Measurements from ENCODE around the gene ITGA2. TPM values are rescaled to one million over a fixed set of nuclear protein-coding genes. Genes with fewer than 3 reads are reported as not detected.

Gene ITGA2
- total and polyA plus RNA-seq, 9 of the 15 experiments (the other 6 are each of a cell fraction or from before 2014, with no cell fraction given): 0.01 to 0.09 (median 0.03) TPM; not detected in 5

DNA sequence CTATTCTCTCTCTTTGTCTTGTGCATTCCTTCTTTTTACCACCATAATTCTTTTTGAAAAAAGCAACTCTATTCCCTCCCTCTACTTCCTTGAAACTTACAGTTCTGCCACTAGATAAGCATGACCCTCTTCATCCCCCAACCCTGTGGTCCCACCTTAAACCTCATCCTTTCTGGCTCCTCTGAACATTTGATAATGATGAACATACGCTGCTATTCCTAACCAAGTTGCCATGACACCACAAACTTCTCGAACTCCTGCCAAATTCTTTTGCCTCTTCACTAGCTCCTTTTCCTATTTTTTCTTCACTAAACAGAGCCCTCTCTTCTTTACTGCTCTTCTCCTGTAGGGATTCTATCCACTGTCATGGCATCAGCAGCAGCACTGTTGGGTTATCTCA lies 63.3 kb downstream of the ITGA2 start:
- H3K9me1 ChIP-seq (ENCODE audit: control insufficient read depth, insufficient read depth, low read length): no peaks in the 10 kb centered on the region
- no peak overlapping the region for H3K4me3 ChIP-seq
- in situ Hi-C loops (cut with MboI): no loop called here
- no peaks in the 10 kb centered on the region for H4K20me1 ChIP-seq (replicated peaks; ENCODE audit: control insufficient read depth, insufficient read depth, low read length)
- no peak overlapping the region for H2AFZ ChIP-seq (ENCODE audit: low read depth, low read length)
- WGBS (ENCODE audit: insufficient coverage, low coverage, missing lambda C conversion rate): 0% methylated on average over 2 of the region's 2 CpGs
- no peaks in the 10 kb centered on the region for H3K36me3 ChIP-seq (ENCODE audit: control insufficient read depth, insufficient read depth, low read length)
- DNase-seq (ENCODE audit: extremely low read depth in 1 of 4, low spot score in 3 of 4) (no peak), FAIRE-seq (no peak), ATAC-seq (no peak)
- no peak overlapping the region for H3K27ac ChIP-seq (ENCODE audit: extremely low read depth, low read depth, low read length)
- no peaks in the 10 kb centered on the region for H3K79me2 ChIP-seq (ENCODE audit: control insufficient read depth, insufficient read depth, low read length)
- no peak overlapping the region for H3K4me2 ChIP-seq (ENCODE audit: insufficient read depth, low read length)
- CTCF ChIA-PET (ENCODE audit: low intra/inter-chr PET ratio): no interaction called here
- no peaks in the 10 kb centered on the region for H3K4me1 ChIP-seq (replicated peaks in 1 of 2; ENCODE audit: control insufficient read depth in 2 of 2, insufficient read depth in 2 of 2, low read length in 2 of 2)
- H3K9ac ChIP-seq (ENCODE audit: insufficient read depth in 1 of 2, low read depth in 2 of 2, low read length in 2 of 2): no peak overlapping the region
- POLR2A ChIA-PET: interaction anchor here (1.5 kb wide), 1 partner anchor 19 kb away, joined by 6 read pairs; no protein-coding TSS in a partner anchor
- intact Hi-C loops (cut with micrococcal nuclease): no loop called here
- H3K27me3 ChIP-seq (ENCODE audit: control insufficient read depth in 2 of 2, insufficient read depth in 2 of 2, low read length in 2 of 2): no peaks in the 10 kb centered on the region; a peak in 1 of 5 replicates
- no peaks in the 10 kb centered on the region for H3K9me3 ChIP-seq (replicated peaks; ENCODE audit: control insufficient read depth, insufficient read depth, low read depth, low read length)
- BruUV-seq (replicated peaks): no TSS peak
- no peak for TF ChIP-seq SUPT5H (IDR thresholded peaks at IDR 0.05)
- no peak for TF ChIP-seq HIVEP1 (CRISPR knock-in tag; IDR thresholded peaks at IDR 0.05)

- DNase-seq (ENCODE audit: extremely low read depth in 1 of 4, low spot score in 3 of 4) (no peak), ATAC-seq (no peak), FAIRE-seq (no peak)
- POLR2A ChIA-PET: no interaction called here
- no peaks in the 10 kb centered on the region for H3K4me1 ChIP-seq (replicated peaks in 1 of 2; ENCODE audit: control insufficient read depth in 2 of 2, insufficient read depth in 2 of 2, low read length in 2 of 2)
- no peak overlapping the region for H2AFZ ChIP-seq (ENCODE audit: low read depth, low read length)
- in situ Hi-C loops (cut with MboI): no loop called here
- TF ChIP-seq SAFB2 (IDR thresholded peaks at IDR 0.05; ENCODE audit: borderline replicate concordance, low read depth, low read length, severe bottlenecking) (no peak), MTA1 (IDR thresholded peaks at IDR 0.05; ENCODE audit: borderline replicate concordance) (no peak), GABPB2 (CRISPR knock-in tag; conservative IDR thresholded peaks at IDR 0.05) (no peak), SAFB (IDR thresholded peaks at IDR 0.05; ENCODE audit: borderline replicate concordance, low read depth, low read length) (no peak)
- TF ChIP-seq, protein P1, sequence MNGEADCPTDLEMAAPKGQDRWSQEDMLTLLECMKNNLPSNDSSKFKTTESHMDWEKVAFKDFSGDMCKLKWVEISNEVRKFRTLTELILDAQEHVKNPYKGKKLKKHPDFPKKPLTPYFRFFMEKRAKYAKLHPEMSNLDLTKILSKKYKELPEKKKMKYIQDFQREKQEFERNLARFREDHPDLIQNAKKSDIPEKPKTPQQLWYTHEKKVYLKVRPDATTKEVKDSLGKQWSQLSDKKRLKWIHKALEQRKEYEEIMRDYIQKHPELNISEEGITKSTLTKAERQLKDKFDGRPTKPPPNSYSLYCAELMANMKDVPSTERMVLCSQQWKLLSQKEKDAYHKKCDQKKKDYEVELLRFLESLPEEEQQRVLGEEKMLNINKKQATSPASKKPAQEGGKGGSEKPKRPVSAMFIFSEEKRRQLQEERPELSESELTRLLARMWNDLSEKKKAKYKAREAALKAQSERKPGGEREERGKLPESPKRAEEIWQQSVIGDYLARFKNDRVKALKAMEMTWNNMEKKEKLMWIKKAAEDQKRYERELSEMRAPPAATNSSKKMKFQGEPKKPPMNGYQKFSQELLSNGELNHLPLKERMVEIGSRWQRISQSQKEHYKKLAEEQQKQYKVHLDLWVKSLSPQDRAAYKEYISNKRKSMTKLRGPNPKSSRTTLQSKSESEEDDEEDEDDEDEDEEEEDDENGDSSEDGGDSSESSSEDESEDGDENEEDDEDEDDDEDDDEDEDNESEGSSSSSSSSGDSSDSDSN (IDR thresholded peaks at IDR 0.05; ENCODE audit: borderline replicate concordance in 1 of 2, low read depth in 2 of 2, low read length in 2 of 2): no peak
- no peaks in the 10 kb centered on the region for H3K9me3 ChIP-seq (replicated peaks; ENCODE audit: control insufficient read depth, insufficient read depth, low read depth, low read length)
- H3K27me3 ChIP-seq (ENCODE audit: control insufficient read depth in 2 of 2, insufficient read depth in 2 of 2, low read length in 2 of 2): no peaks in the 10 kb centered on the region; a peak in 1 of 5 replicates
- no peaks in the 10 kb centered on the region for H3K36me3 ChIP-seq (ENCODE audit: control insufficient read depth, insufficient read depth, low read length)
- H3K4me2 ChIP-seq (ENCODE audit: insufficient read depth, low read length): no peak overlapping the region
- no peaks in the 10 kb centered on the region for H3K79me2 ChIP-seq (ENCODE audit: control insufficient read depth, insufficient read depth, low read length)
- CTCF ChIA-PET (ENCODE audit: low intra/inter-chr PET ratio): no interaction called here
- no peaks in the 10 kb centered on the region for H3K9me1 ChIP-seq (ENCODE audit: control insufficient read depth, insufficient read depth, low read length)
- BruUV-seq (replicated peaks): no TSS peak
- 0% methylated on average over 4 of the region's 4 CpGs for WGBS (ENCODE audit: insufficient coverage, low coverage, missing lambda C conversion rate)
- no peak overlapping the region for H3K27ac ChIP-seq (ENCODE audit: extremely low read depth, low read depth, low read length)
- H3K9ac ChIP-seq (ENCODE audit: insufficient read depth in 1 of 2, low read depth in 2 of 2, low read length in 2 of 2): no peak overlapping the region
- intact Hi-C loops (cut with micrococcal nuclease): no loop called here
- H4K20me1 ChIP-seq (replicated peaks; ENCODE audit: control insufficient read depth, insufficient read depth, low read length): no peaks in the 10 kb centered on the region
- no peak overlapping the region for H3K4me3 ChIP-seq
Measured at GRCh38 chr5:53053364-53053763, 64.2 kb downstream of the ITGA2 start.

Measured in K562 (cell line).